GM18519 (cell line): ENCODE results near the gene MYL6.
"Not testable (repeated sequence)": the region's sequence is repeated elsewhere in the genome, so short reads cannot be mapped to it uniquely, and the experiment has no call there.

Experiments used
- ATAC-seq: cut with Tn5 transposase; IDR thresholded peaks from one replicate; pipeline ENCODE4 v1.9.1; 2021; ENCODE audit warnings: mild to moderate bottlenecking, moderate library complexity; ENCODE audit not compliant: unreplicated experiment, low FRiP score

The MYL6 gene

GRCh38 chr12:56189099-56189917 is 31.1 kb downstream of the MYL6 start, which contains the start of gene SMARCC2:
SMARCC2 (minus strand) TSS chr12:56189483; CDS start chr12:56189461, 22 bp downstream.
- peak; percentile 67 for ATAC-seq

- no peak for ATAC-seq
These were observed 31.9 kb downstream of the MYL6 start for GRCh38 chr12:56189918-56190694.

- no peak for ATAC-seq
These were observed 32.6 kb downstream of the MYL6 start for GRCh38 chr12:56190695-56191155.

GRCh38 chr12:56192582-56192981 is 34.4 kb downstream of the MYL6 start:
- ATAC-seq, result no peak

GRCh38 chr12:56193025-56193578 is 34.9 kb downstream of the MYL6 start:
- ATAC-seq, result no peak

GRCh38 chr12:56196818-56197550 is 38.8 kb downstream of the MYL6 start:
- not testable (repeated sequence) for ATAC-seq

GRCh38 chr12:56197921-56198635 is 39.9 kb downstream of the MYL6 start:
- ATAC-seq, result no peak

- no peak for ATAC-seq
These were observed 40.7 kb downstream of the MYL6 start for GRCh38 chr12:56198836-56199235.

- no peak for ATAC-seq
These were observed 44.2 kb downstream of the MYL6 start for GRCh38 chr12:56202366-56202765.

GRCh38 chr12:56202838-56203237 is 44.7 kb downstream of the MYL6 start:
- ATAC-seq, result no peak

GRCh38 chr12:56204275-56204674 is 46.1 kb downstream of the MYL6 start:
- ATAC-seq, result no peak

- ATAC-seq, result no peak
These were observed 47.3 kb downstream of the MYL6 start for GRCh38 chr12:56205445-56205844.

GRCh38 chr12:56206452-56207166 is 48.5 kb downstream of the MYL6 start:
- no peak for ATAC-seq

- no peak for ATAC-seq
These were observed 49.8 kb downstream of the MYL6 start for GRCh38 chr12:56208006-56208405.
